Hematopoietic multipotent progenitor cell (in vitro differentiated cells): ENCODE results near the gene CCDC175. TPM values are rescaled to one million over a fixed set of nuclear protein-coding genes. Genes with fewer than 3 reads are reported as not detected.

Experiments
- DNase-seq, 3 donors: peaks; one replicate each; pipeline ENCODE4 v3.0.0-alpha.2; 2011 to 2015; ENCODE audit warnings: low read depth in 2 of 3, low spot score in 2 of 3
- total RNA-seq: library from RNA; depleted of rRNA; stranded (reverse); fragments of >200 nt; gene quantifications from one replicate; pipeline ENCODE4 v1.2.3, GENCODE V29; 2012

Gene CCDC175
- total RNA-seq, 1 donor = 0.54 TPM

GRCh38 chr14:59541731-59542130 lies 34.9 kb downstream of the CCDC175 start:
- DNase-seq = no peak

DNA sequence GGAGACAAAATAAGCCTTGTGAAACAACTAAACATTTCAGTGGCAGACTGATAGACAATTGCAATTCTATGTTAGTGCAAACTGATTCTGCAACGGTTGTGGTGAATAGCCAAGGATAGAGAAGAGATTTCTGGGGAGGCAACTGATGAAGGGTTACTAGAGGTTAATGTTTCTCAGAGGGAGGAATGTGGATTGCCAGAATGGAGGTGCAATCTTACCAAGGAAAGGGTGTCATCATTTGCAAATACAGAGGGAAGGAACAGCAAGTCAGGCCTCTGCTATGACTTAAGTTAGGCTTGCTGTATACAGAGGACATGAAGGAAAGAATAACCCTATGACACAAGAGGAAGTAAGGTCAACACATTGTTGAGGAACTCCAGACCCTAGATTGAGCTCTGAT lies 35.8 kb downstream of the CCDC175 start:
- DNase-seq = no peak

- DNase-seq = peak in 1 of 3 donors; percentile 42
Measured at GRCh38 chr14:59538936-59539335, 37.7 kb downstream of the CCDC175 start.

GRCh38 chr14:59537476-59537875 lies 39.1 kb downstream of the CCDC175 start:
- no peak for DNase-seq

DNA sequence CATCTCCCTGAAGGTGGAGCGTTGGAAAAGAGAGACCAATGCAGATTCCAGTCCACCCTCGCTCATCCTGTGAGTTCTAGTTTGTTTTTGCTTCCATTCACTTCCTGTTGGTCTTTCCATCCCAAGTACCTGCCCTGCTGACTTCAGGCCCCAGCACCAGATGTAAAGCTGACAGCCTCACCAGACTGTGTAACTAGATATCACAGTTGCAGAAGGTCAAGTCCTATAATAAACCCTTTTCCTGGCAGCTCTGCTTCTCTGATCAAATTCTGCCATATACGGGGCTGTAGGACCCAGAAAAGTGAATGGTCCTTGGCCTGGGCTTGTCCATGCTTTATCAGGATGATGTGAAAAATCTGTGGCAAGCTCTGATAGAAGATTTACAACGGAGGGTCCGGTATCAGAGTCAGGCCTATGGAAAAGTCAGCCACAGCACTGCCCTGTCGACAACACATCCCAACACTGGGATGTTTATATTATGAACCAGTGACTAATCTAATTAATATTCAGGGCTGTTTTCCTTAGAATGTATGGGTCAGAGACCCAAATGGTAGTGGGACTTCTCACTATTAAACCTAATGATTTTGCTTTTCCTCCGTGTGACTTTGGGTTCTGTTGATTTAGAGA lies 42.1 kb downstream of the CCDC175 start:
- DNase-seq = no peak

DNA sequence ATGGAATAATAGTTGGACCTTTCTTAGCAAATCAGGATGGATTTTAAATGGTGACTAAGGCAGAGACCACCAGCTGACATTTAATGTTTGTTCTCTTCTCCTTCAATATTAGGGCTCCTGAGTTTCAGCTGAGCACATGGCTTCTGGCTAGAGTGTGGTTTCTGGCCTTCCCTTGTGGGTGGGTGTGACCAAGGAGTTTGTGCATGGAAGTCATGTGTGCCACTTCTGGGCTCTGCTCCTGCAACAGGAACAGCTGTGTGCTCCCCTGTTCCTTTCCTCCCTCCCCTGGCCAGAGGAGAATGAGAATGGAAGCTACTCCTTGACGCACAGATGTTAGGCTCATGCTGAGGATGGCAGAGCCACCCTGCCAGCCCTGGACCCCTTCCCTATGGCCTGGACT lies 44.2 kb downstream of the CCDC175 start:
- DNase-seq = no peak

GRCh38 chr14:59530349-59530748 lies 46.3 kb downstream of the CCDC175 start:
- DNase-seq = no peak

GRCh38 chr14:59529189-59529588 lies 47.4 kb downstream of the CCDC175 start:
- DNase-seq = no peak

DNA sequence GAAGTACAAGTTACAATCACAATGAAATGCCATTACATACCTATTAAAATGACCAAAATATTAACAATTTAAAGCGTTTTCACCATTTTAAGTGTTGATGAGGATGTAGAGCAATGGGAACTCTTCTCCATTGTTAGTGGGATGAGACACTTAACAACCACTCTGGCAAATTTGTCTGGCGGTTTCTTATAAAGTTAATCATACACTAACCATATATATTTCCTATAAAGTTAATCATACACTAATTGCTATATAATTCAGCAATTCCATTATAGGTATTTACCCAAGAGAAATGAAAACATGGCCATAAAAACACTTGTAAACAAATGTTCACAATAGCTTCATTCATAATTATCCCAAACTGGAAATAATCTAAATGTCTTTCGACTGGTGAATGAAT lies 56.4 kb downstream of the CCDC175 start:
- no peak for DNase-seq

DNA sequence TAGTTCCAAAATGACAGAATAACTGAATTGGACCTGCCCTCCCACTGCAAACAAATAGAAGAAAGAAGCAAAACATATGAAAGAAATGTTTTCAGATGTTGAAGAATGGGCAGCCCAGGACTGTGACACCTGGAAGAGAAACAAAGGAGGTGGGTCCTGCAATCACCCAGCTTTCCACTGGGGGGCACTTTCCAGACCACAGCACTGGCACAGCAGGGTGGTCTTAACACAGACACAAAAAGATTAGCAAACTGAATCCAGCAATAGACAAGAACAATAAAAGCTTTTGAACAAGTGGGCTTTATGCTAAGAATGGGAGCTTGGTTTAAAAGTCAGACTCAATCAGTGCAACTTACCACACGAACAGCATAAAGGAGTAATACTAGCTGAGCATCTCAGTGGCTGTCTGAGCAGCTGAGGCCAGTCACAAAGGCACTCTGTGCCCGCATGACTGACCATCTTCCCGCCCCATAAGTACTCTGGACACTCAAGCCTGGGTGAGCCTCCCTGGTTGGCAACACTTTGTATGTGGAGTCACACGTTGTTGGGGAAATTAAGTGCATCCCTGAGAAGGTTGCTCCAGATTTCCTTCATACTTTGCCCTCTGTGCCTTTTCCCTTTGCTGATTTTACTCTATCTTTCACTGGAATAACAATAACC lies 64.6 kb downstream of the CCDC175 start:
- DNase-seq = peak in 2 of 3 donors; percentile 47 to 72

DNA sequence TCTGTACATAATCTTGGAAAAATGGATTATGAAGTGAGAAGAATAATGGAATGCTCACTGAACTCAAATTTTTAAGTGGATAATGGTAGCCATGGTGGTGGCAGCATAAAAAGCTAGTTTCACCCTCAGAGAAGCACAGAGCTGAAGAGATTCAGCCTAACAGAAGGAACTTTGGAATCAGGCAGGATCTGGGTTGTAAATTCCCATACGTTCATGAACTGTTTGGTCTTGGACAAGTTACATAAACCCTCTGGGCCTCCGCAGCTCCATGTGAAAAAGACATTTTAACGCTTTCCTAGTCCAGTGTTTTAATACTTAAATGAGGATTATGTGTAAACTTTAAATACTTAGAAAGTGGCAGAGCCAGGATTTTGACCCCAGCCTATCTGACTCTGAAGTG lies 65.6 kb downstream of the CCDC175 start:
- no peak for DNase-seq

DNA sequence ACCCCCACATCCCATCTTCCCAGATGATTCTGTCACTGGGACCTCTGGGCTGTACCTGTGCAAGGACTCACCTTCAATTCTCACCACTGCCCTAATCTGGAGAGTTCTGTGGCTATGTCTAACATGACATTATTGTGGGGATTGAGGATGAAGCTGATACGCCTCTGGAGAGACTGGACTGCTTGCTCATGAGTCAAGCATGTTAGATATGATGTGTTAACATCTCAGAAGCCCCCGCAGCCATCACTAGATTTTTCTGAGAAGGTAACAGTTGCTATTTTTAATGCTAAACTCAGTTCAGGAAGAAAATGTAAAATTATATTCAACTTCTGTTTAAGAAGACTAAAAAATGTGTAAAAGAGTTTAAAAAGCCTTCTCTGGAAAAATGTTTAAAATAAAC lies 66.6 kb downstream of the CCDC175 start:
- DNase-seq = no peak

GRCh38 chr14:59509101-59509500 lies 67.5 kb downstream of the CCDC175 start:
- no peak for DNase-seq

DNA sequence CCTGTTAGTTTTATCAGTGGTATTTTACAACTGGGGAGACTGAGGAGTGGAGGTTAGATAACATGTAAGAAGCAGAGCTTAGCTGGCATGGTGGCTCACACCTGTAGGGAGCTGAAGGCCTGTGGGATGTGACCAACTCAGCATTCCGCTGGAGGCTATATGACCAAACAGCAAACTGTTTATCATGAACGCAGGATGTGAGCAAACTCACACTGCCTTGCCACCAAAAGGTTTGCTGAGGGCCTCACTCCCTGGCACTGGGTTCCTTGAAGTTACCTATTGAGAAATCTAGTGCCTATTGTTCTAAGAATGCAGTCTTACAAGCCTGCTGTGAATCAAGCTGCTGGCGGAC lies 68.9 kb downstream of the CCDC175 start:
- no peak for DNase-seq

- DNase-seq = peak in 2 of 3 donors; percentile 77 to 82
Measured at GRCh38 chr14:59507063-59507751, 69.4 kb downstream of the CCDC175 start.

DNA sequence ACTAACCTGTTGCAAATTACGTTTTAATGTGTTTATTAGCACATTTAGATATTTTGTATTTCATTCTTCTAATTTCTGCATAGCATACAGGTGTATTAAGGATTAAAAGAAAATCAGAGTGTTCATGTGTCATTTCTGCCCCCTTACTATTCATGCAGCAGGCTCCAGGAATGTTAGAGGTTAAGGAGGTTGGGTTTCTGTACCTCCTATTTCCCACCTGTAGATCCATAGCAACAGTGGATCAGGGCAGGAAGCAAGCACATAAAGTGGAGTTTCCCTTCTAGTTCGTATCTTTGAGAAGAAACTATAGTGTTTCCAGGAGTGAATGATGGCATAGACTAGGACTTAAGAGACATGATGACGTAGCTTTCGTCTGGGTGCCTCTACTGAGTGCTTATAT lies 73.4 kb downstream of the CCDC175 start:
- no peak for DNase-seq

GRCh38 chr14:59500732-59501131 lies 75.9 kb downstream of the CCDC175 start:
- DNase-seq = no peak

DNA sequence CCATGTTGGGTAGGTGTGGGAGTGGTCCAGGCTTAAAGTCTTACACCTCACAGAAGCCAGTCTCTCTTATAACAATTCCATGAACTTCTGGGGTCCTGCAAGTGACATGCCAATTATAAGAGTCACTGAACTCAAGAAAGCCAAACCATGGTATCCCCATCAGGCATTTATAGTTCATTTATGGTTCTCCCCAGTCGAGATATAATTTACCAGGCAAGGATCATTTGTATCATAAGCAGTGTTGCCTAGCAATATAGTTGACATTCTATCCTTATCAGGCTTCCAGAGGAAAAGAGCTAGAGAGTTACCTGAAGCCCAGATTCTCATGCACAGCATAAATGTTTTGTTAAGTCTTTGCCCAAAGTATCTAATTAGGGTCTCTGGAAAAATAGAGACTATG lies 84.2 kb downstream of the CCDC175 start:
- no peak for DNase-seq

- peak in 1 of 3 donors; percentile 8 for DNase-seq
Measured at GRCh38 chr14:59490756-59491155, 85.9 kb downstream of the CCDC175 start.

- peak in 2 of 3 donors; percentile 56 to 79 for DNase-seq
Measured at GRCh38 chr14:59484639-59485175, 91.9 kb downstream of the CCDC175 start.

GRCh38 chr14:59483819-59484638 lies 92.6 kb downstream of the CCDC175 start, which contains the start of the genes JKAMP and L3HYPDH:
Gene JKAMP, plus strand, starts transcription at chr14:59484517. Its CDS starts 73 bp downstream, at chr14:59484590.
Gene L3HYPDH, minus strand, starts transcription at chr14:59484408. Its CDS starts 92 bp downstream, at chr14:59484316.
- DNase-seq = peak; percentile 83 to 99 (median 97)
